Measurements from ENCODE around the gene PDIA5. TPM values are rescaled to one million over a fixed set of nuclear protein-coding genes. Genes with fewer than 3 reads are reported as not detected.

PDIA5 gene
- total RNA-seq: 10 to 100 TPM in 4 of 8 experiments, 1 to 10 TPM in 4; 6.3 to 51.8 (median 11.5) TPM

DNA sequence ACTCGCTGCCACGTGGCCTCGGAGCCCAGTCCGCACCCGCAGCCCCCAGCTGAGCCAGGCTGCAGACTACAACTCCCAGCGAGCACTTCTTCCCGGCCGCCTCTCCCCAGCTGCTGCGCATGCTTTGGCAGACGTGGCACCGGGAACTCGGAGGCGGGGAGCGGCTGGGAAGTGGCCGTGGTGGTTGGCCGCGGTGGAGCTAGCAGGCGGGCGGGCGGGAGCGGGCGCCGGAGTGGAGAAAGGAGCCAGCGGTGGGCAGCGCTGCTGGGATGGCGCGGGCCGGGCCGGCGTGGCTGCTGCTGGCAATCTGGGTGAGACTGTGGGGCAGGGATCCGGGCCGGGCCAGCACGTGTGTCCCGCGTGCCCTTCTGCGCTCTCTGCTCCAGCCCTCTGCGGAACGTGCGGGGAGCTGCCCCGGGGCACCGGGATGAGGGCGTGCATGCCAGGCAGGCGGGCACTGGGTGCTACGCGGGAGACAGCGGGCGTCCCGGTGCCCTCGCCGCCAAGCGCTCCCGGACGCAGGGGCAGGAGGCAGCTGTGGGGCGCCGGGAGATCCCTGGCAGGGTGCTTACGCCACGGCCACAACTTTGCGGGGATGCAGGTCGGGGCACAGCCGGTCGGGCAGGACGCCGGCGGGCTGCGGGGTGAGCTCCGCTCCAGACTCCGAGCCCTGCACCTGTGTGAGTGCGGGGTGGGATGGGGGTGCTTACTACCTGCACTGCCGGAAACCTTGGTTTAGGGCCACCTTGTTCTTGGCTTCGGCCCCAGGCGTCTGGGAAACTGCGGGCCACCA, at the start of gene PDIA5:
Gene PDIA5 (plus strand): TSS at position 130 of the 793 bp plus-strand sequence. CDS start 140 bp downstream, at position 270.
- 0 to 5% (median 0%) methylated on average over 1 to 7 of the region's 72 CpGs; no CpG with 5 or more reads in 6 of the 10 experiments for WGBS, 10 experiments
- ATAC-seq (replicated peaks in 6 of 8): peak; percentile 88 to 97 (median 95)
- Histone ChIP-seq H3K4me3 (peak within 1 kb of the TSS; percentile 57 to 93 (median 73)), H3K27ac (peak within 1 kb of the TSS; percentile 3 to 51), H3K4me1 (replicated peaks in 1 of 2) (peaks cover 21 to 28% of the 10 kb centered on the region in 2 donors)
- in situ Hi-C loops (cut with MboI; ENCODE audit: low pct_unique_long_range_greater_than_20kb in 2 of 9, low sequenced_read_pairs in 9 of 9, unreplicated experiment in 9 of 9): no loop called here

DNA sequence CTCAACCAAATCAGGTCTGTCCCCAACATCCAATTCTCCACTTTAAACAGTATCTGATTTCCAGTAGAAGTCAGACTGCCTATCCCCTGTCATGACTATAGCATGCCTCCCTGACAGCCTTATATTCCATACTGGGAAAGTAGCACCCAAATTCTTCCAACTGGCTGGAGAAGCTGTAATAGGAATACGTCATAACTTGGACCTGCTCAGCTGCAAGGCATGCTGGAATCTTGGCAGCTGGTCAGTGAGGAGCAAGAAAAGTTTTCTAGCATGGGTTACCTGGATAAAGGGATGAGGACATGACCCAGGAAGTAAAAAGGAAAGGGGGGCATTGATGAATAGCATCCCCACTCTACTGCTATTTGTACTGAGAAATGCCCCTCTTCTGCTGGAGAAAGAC, 48.1 kb upstream of the PDIA5 start:
- 0 to 100% (median 89%) methylated on average over 1 of the region's 1 CpG; no CpG with 5 or more reads in 3 of the 10 experiments for WGBS, 10 experiments
- H3K4me3 ChIP-seq: no peak overlapping the region
- in situ Hi-C loops (cut with MboI; ENCODE audit: low pct_unique_long_range_greater_than_20kb in 2 of 9, low sequenced_read_pairs in 9 of 9, unreplicated experiment in 9 of 9): no loop called here

DNA sequence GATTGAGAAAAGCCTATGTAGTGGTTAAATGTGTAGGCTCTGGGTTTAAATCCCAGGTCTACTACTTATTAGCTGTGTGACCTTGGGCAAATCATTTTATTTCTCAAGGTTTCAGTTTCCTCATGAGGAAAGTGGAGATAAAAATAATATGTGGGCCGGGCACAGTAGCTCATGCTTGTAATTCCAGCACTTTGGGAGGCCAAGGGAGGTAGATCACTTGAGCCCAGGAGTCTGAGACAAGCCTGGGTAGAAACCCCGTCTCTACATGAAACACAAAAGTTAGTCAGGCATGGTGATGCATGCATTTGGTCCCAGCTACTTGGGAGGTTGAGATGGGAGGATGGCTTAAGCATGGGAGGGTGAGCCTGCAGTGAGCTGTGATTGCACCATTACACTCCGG, 47.7 kb upstream of the PDIA5 start:
- in situ Hi-C loops (cut with MboI; ENCODE audit: low pct_unique_long_range_greater_than_20kb in 2 of 9, low sequenced_read_pairs in 9 of 9, unreplicated experiment in 9 of 9): no loop called here
- H3K27ac ChIP-seq: no peak overlapping the region
- no peak for ATAC-seq (replicated peaks in 6 of 8)
- WGBS, 10 experiments: 70 to 100% (median 89%) methylated on average over 1 to 3 of the region's 3 CpGs; no CpG with 5 or more reads in 3 of the 10 experiments
- peaks cover 15 to 16% of the 10 kb centered on the region in 2 donors for H3K4me1 ChIP-seq (replicated peaks in 1 of 2)
- H3K4me3 ChIP-seq: no peak overlapping the region

More for the DNA sequence above, 48.1 kb upstream of the PDIA5 start:
- Histone ChIP-seq H3K27ac (no peak overlapping the region), H3K4me1 (replicated peaks in 1 of 2) (peaks cover 15 to 16% of the 10 kb centered on the region in 2 donors)
- ATAC-seq (replicated peaks in 6 of 8): no peak

DNA sequence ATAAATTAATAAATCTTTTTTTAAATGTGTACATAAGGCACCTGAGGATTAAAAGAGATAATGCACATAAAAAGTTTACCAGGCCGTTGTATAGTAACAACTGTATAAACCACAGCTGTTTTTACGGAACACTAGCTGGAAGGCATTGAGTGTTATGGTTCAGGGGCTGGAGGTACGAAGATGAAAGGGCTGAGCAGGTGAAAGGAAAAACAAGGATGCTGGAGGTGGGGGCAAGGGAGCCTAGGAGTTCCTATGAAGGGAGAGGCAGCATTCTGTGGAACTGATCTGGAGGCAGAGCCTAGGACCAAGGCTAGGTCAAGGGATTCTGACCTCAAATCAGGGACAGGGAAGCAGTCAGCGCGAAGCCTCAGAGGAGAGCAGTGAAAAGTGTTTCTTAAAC, 47.2 kb upstream of the PDIA5 start:
- in situ Hi-C loops (cut with MboI; ENCODE audit: low pct_unique_long_range_greater_than_20kb in 2 of 9, low sequenced_read_pairs in 9 of 9, unreplicated experiment in 9 of 9): no loop called here
- WGBS, 10 experiments: 75 to 100% (median 97%) methylated on average over 1 to 5 of the region's 5 CpGs; no CpG with 5 or more reads in 2 of the 10 experiments
- no peak overlapping the region for H3K4me3 ChIP-seq
- no peak for ATAC-seq (replicated peaks in 6 of 8)
- H3K4me1 ChIP-seq (replicated peaks in 1 of 2): peaks cover 15 to 16% of the 10 kb centered on the region in 2 donors
- H3K27ac ChIP-seq: no peak overlapping the region

DNA sequence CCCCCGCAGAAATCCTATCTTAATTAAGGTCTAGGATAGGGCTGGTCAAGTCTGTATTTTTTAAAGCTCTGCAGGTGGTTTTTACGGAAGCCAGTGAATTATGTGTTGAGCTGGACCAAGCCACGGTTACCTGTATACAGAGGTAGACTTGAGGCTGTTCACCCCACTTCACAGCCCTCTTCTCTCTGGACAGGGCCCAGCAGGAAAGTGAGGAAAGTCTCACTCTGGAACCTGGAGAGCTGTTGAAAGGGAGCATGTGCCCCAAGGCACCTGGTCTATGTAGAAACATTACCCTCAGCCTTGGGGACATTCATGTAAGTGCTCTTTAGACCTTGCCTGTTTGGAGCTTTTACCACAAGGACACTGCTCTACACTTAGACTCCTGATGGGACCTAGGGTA, 46.1 kb upstream of the PDIA5 start:
- 63 to 100% (median 95%) methylated on average over 1 to 3 of the region's 3 CpGs; no CpG with 5 or more reads in 4 of the 10 experiments for WGBS, 10 experiments
- no peak overlapping the region for H3K27ac ChIP-seq
- H3K4me3 ChIP-seq: no peak overlapping the region
- ATAC-seq (replicated peaks in 6 of 8): no peak
- in situ Hi-C loops (cut with MboI; ENCODE audit: low pct_unique_long_range_greater_than_20kb in 2 of 9, low sequenced_read_pairs in 9 of 9, unreplicated experiment in 9 of 9): loop anchor here in 2 of 9 experiments (10.0 kb wide), 1 partner anchor 76 kb away; no protein-coding TSS in a partner anchor
- peaks cover 15 to 20% of the 10 kb centered on the region in 2 donors for H3K4me1 ChIP-seq (replicated peaks in 1 of 2)

DNA sequence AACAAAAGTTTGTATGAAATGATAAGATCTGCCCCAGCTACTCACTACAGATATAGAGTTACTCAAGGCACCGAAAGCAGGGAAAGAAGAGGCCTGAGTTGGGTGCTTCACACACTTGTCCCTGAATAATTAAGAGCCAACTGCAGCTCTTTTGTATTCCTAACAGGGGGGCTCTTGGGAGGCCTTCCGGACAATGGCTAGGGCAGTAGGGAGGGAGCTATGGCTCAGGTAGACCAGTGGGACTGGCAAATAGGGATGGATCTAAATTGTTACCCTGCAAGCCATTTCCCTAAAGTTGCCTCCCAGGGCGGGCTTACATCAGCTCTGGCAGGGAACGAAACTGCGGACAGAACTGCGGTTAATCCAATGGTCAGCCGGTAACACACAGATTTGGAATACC, 45.4 kb upstream of the PDIA5 start:
- no peak for ATAC-seq (replicated peaks in 6 of 8)
- Histone ChIP-seq H3K4me1 (replicated peaks in 1 of 2) (peaks cover 19 to 24% of the 10 kb centered on the region in 2 donors), H3K4me3 (no peak overlapping the region), H3K27ac (no peak overlapping the region)
- WGBS, 10 experiments: 43 to 89% (median 80%) methylated on average over 1 to 6 of the region's 7 CpGs; no CpG with 5 or more reads in 5 of the 10 experiments
- in situ Hi-C loops (cut with MboI; ENCODE audit: low pct_unique_long_range_greater_than_20kb in 2 of 9, low sequenced_read_pairs in 9 of 9, unreplicated experiment in 9 of 9): loop anchor here in 2 of 9 experiments (10.0 kb wide), 1 partner anchor 77 kb away; no protein-coding TSS in a partner anchor

DNA sequence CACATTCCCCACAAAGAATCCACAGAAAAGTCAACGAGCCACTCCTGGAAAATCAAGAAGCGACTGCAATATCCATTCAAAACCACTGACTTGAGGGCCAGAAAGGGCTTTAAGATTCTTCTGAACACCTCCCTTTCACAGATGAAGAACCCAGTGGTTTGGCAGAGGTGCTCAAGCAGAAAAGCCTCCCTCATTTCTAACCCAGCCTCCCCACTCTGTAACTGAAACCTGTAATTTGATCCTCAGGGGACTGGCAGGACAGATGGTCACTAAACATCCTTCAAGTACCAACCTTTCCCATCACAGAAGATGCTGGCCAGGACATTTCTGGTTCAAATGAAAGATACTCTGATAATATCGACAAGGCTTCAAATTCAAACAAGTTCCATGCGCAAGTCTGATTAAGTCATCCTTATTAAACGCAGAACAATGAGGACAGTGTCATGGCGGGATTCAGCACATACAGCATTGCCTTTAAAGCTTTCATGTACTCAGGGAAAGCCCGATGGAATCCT, 44.8 kb upstream of the PDIA5 start:
- ATAC-seq (replicated peaks in 6 of 8): no peak
- Histone ChIP-seq H3K4me3 (no peak overlapping the region), H3K4me1 (replicated peaks in 1 of 2) (peaks cover 19 to 24% of the 10 kb centered on the region in 2 donors), H3K27ac (no peak overlapping the region)
- in situ Hi-C loops (cut with MboI; ENCODE audit: low pct_unique_long_range_greater_than_20kb in 2 of 9, low sequenced_read_pairs in 9 of 9, unreplicated experiment in 9 of 9): loop anchor here in 2 of 9 experiments (10.0 kb wide), 1 partner anchor 77 kb away; no protein-coding TSS in a partner anchor
- WGBS, 10 experiments: 43 to 100% (median 62%) methylated on average over 1 to 6 of the region's 7 CpGs

DNA sequence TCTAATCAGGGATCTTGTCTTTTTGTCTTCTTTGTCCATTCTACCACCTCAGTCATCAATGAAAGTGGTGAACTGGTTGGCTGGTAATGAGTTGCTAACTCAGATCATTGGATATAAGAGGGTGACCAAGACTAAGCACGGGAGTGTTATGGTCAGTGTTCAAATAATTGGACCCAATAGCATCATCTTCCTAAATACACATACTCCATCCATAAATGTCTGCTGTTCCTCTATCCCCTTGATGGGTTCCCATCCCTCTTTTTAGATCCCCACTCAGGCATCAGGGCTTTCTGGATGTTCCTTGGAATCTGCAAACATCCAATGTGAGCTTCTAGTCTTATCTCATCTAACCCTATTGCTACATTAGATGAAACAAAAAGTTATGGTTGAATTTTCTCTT, 42.8 kb upstream of the PDIA5 start:
- peaks cover 24 to 31% of the 10 kb centered on the region in 2 donors for H3K4me1 ChIP-seq (replicated peaks in 1 of 2)
- ATAC-seq (replicated peaks in 6 of 8): no peak
- in situ Hi-C loops (cut with MboI; ENCODE audit: low pct_unique_long_range_greater_than_20kb in 2 of 9, low sequenced_read_pairs in 9 of 9, unreplicated experiment in 9 of 9): loop anchor here in 2 of 9 experiments (10.0 kb wide), 1 partner anchor 79 kb away; no protein-coding TSS in a partner anchor
- no peak overlapping the region for H3K27ac ChIP-seq
- H3K4me3 ChIP-seq: no peak overlapping the region
- WGBS, 10 experiments: 20 to 100% (median 100%) methylated on average over 1 of the region's 1 CpG; no CpG with 5 or more reads in 4 of the 10 experiments

DNA sequence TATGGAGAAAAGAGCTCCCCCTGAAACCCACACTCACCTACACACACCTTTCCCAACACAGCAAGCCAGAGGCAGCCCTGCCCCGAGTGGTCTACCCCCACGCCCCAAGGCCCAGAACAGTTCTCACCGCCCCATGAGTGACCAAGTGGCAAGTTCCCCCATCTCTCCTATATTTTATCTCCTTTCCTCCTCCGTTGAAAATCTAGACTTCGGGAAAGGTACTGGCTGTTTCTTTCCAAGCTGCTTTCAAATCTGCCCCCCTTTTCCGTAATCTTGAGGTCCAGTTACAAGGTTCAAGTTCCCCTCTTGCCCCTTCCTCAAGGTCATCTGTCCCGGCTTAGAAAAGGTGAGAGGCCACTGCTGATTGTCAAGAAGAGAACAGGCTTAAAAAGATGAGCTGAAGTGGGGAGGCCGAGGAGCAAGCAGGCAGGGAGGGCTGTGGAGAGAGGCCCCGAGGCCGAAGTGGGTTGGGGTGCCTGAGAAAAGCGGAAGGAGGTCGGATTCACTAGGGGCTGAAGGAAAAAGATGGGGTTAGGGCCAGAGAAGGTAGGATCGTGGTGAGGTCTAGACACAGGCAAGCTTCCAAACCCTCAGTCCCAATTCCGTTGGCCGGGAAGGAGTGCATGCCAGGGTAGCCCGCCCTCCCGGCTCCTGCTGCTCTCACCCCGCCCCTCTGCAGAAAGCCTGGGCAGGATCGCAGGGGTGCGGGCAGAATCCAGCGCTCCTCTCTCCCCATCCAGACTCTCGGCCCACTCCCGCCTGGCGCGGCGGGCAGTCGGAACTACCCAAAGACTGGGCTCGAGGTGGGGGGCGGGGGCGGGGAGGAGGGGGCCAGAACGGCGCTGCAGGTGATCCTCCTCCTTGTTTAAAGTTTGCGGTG, 40.9 kb upstream of the PDIA5 start:
- H3K4me3 ChIP-seq: peak overlapping the region; percentile 51 to 74 (median 57)
- WGBS, 10 experiments: 0 to 67% (median 13%) methylated on average over 1 to 6 of the region's 33 CpGs; no CpG with 5 or more reads in 3 of the 10 experiments
- in situ Hi-C loops (cut with MboI; ENCODE audit: low pct_unique_long_range_greater_than_20kb in 2 of 9, low sequenced_read_pairs in 9 of 9, unreplicated experiment in 9 of 9): loop anchor here in 3 of 9 experiments (10.0 to 25.0 kb wide), 2 partner anchors 81 to 89 kb away; no protein-coding TSS in a partner anchor
- peaks cover 26 to 41% of the 10 kb centered on the region in 2 donors for H3K4me1 ChIP-seq (replicated peaks in 1 of 2)
- H3K27ac ChIP-seq: no peak overlapping the region
- peak in 5 of 8 experiments; percentile 40 to 47 (median 43) for ATAC-seq (replicated peaks in 6 of 8)

DNA sequence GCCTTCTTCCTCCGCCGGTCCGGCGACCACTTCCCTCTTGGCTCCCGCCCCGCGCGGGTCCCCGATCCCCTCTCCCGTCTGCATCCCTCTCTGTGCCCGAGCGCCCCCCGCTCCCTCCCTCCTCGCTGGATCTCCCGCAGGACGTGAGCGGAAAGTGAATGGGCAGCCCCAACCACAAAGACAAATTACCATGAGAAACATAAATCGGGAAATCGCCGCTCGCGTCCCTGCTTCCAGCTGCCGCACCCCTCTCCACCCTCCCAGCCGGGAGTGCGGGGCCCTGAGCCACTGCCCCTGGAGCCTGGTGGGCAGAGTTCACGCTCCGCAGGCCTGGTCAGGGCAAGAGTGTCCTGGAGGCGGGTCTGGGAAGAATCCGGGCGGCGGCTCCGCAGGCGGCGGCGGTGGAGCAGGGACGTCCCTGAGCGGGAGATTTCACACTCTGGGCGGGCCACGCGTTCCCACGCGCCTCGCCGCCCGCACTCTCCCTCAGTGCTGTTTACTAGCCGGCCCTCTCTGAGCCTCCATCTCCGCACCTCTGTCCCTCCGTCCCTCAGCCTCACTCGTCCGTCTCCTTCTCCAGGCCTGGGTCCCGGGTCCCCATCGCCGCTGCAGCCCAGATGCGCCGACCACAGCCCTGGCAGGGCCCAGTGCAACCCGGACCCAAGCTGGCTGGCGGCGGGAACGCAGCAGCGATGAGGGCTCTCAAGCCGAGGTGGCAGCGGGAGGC, 40.1 kb upstream of the PDIA5 start:
- Histone ChIP-seq H3K4me3 (peak overlapping the region; percentile 51 to 74 (median 57)), H3K4me1 (replicated peaks in 1 of 2) (peaks cover 29 to 42% of the 10 kb centered on the region in 2 donors), H3K27ac (peak overlapping the region; percentile 28 to 47)
- WGBS, 10 experiments: 0% methylated on average over 1 to 4 of the region's 62 CpGs; no CpG with 5 or more reads in 7 of the 10 experiments
- ATAC-seq (replicated peaks in 6 of 8): peak; percentile 29 to 48 (median 41)
- in situ Hi-C loops (cut with MboI; ENCODE audit: low pct_unique_long_range_greater_than_20kb in 2 of 9, low sequenced_read_pairs in 9 of 9, unreplicated experiment in 9 of 9): loop anchor here in 3 of 9 experiments (10.0 to 25.0 kb wide), 2 partner anchors 82 to 89 kb away; no protein-coding TSS in a partner anchor

DNA sequence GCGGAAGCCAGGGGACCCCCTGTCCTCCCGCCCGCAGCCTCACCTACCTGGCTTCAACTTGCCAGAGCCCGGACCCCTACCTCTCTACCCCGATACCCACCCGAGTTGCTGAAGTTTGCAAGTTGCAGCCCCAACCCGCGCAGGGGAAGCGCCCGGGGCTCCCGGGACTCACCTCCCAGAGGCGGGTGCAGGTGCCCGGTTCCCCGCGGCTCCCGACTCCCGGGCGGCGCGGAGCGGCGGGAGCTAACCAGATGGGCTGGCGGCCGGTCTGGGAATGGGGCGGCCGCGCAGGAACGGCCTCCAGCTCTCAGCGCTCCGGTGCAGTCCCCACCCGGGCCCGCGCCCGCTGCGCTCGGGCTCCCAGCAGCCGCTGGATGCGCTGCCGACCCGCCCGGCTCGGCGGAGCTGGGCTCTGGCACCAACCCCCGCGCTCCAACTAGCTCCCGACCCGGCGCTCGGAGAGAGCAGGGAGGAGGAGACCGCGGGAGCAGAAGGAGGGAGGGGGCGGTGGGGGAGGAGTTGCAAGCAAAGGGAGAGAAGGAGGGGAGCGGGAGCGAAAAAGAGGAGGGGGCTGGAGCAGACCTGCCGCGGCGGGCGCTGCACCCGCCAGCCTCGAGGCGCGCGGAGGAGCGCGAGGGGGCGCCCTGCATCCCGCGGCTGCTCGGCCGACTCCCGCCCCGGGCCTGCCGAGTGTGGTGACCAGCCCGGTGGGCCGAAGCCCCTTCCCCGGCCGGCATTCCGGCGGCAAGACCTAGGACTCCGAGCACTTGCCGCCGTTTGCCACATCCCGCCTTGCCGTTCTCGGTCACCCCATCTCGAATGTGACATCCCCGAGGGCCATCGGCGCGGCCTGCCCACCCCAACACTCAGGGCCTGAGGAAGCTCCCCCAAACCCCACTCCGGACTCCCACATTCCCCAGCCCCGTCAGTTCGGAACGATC, 39.3 kb upstream of the PDIA5 start, which contains the start of gene SEMA5B:
Gene SEMA5B (minus strand): TSS at position 472 of the 941 bp plus-strand sequence. CDS start 66,500 bp downstream, outside the sequence.
- Histone ChIP-seq H3K27ac (peak within 1 kb of the TSS; percentile 48 to 76), H3K4me3 (peak within 1 kb of the TSS; percentile 51 to 74 (median 57)), H3K4me1 (replicated peaks in 1 of 2) (peaks cover 21 to 33% of the 10 kb centered on the region in 2 donors)
- 0% methylated on average over 1 to 7 of the region's 94 CpGs; no CpG with 5 or more reads in 8 of the 10 experiments for WGBS, 10 experiments
- in situ Hi-C loops (cut with MboI; ENCODE audit: low pct_unique_long_range_greater_than_20kb in 2 of 9, low sequenced_read_pairs in 9 of 9, unreplicated experiment in 9 of 9): loop anchor here in 3 of 9 experiments (10.0 to 25.0 kb wide), 2 partner anchors 83 to 90 kb away; no protein-coding TSS in a partner anchor
- peak; percentile 49 to 86 (median 80) for ATAC-seq (replicated peaks in 6 of 8)

All from motor neuron (in vitro differentiated cells).